ENCODE results near the gene HAUS3. TPM values are rescaled to one million over a fixed set of nuclear protein-coding genes. Genes with fewer than 3 reads are reported as not detected.

Gene HAUS3
- total and polyA plus RNA-seq, 10 of the 15 experiments (the other 5 are each of a cell fraction or from before 2014, with no cell fraction given): 4.2 to 23.9 (median 12.3) TPM

- H4K20me1 ChIP-seq (ENCODE audit: control insufficient read depth, insufficient read depth): no peaks in the 10 kb centered on the region; the same call in 1 of the 2 replicates
- H3K4me1 ChIP-seq (ENCODE audit: control insufficient read depth, insufficient read depth, low read length): no peaks in the 10 kb centered on the region; the same call in 1 of the 2 replicates
- SMC1A ChIA-PET (ENCODE audit: uncharacterized antibody, unreplicated experiment): no interaction called here
- DNase-seq (ENCODE audit: low read depth, low spot score): no peak
- H3K36me3 ChIP-seq (ENCODE audit: control insufficient read depth in 2 of 2, insufficient read depth in 2 of 2, low read length in 1 of 2): no peaks in the 10 kb centered on the region
- in situ Hi-C loops (cut with MboI): no loop called here
- no peaks in the 10 kb centered on the region for H3K27me3 ChIP-seq (replicated peaks in 1 of 2; ENCODE audit: control insufficient read depth in 2 of 2, insufficient read depth in 2 of 2, low read length in 1 of 2)
- H3K27ac ChIP-seq (ENCODE audit: control insufficient read depth, insufficient read depth): no peak overlapping the region
- no peak for ATAC-seq
- BruUV-seq (replicated peaks): no TSS peak
- POLR2A ChIA-PET: no interaction called here
- 32% methylated on average over 6 of the region's 6 CpGs for WGBS (ENCODE audit: insufficient coverage, insufficient replicate concordance, low lambda C conversion rate, missing lambda C conversion rate)
- CTCF ChIA-PET: interaction anchor here (0.7 kb wide), 1 partner anchor 365 kb away, joined by 3 read pairs; no protein-coding TSS in a partner anchor
- H3K4me3 ChIP-seq: no peak overlapping the region
- no peak for FAIRE-seq
- intact Hi-C loops (cut with micrococcal nuclease; ENCODE audit: unreplicated experiment): loop anchor here (10.0 kb wide), 1 partner anchor 810 kb away; the partner anchor contains the start of genes HTT and HTT-AS
- TF ChIP-seq CTCF (IDR thresholded peaks at IDR 0.05 in 2 of 3, conservative IDR thresholded peaks at IDR 0.05 in 1 of 3; ENCODE audit: control insufficient read depth in 2 of 3, extremely low read depth in 1 of 3, insufficient read depth in 1 of 3, low read depth in 3 of 3, low read length in 3 of 3): no peak
- no peaks in the 10 kb centered on the region for H3K9me3 ChIP-seq (replicated peaks; ENCODE audit: control insufficient read depth, insufficient read depth, low read length)
- no peak overlapping the region for H2AFZ ChIP-seq (ENCODE audit: control insufficient read depth, low read depth, low read length)
- no peak overlapping the region for H3K4me2 ChIP-seq (ENCODE audit: control insufficient read depth, insufficient read depth)
- H3K79me2 ChIP-seq (ENCODE audit: control insufficient read depth, insufficient read depth, low read length): peaks cover 9% of the 10 kb centered on the region
- no peak overlapping the region for H3K9ac ChIP-seq (ENCODE audit: control insufficient read depth, insufficient read depth, low read length)
- RAD21 ChIA-PET (ENCODE audit: unreplicated experiment): no interaction called here
These were observed 22.6 kb upstream of the HAUS3 start for GRCh38 chr4:2264481-2265041.

- DNase-seq (ENCODE audit: low read depth, low spot score) (no peak), ATAC-seq (no peak), FAIRE-seq (no peak)
- no peak overlapping the region for H3K27ac ChIP-seq (ENCODE audit: control insufficient read depth, insufficient read depth)
- no peak overlapping the region for H3K4me3 ChIP-seq
- in situ Hi-C loops (cut with MboI) (no loop called here), intact Hi-C loops (cut with micrococcal nuclease; ENCODE audit: unreplicated experiment) (loop anchor here (2.0 to 10.0 kb wide), 2 partner anchors 149 to 811 kb away; partner anchors contain the start of genes HTT and HTT-AS)
- ChIA-PET SMC1A (ENCODE audit: uncharacterized antibody, unreplicated experiment) (no interaction called here), POLR2A (no interaction called here), RAD21 (ENCODE audit: unreplicated experiment) (interaction anchor here (1.4 kb wide), 1 partner anchor 23 kb away, joined by 4 read pairs; no protein-coding TSS in a partner anchor), CTCF (no interaction called here)
- no TSS peak for BruUV-seq (replicated peaks)
- no peaks in the 10 kb centered on the region for H3K36me3 ChIP-seq (ENCODE audit: control insufficient read depth in 2 of 2, insufficient read depth in 2 of 2, low read length in 1 of 2)
- H3K27me3 ChIP-seq (replicated peaks in 1 of 2; ENCODE audit: control insufficient read depth in 2 of 2, insufficient read depth in 2 of 2, low read length in 1 of 2): no peaks in the 10 kb centered on the region
- no peaks in the 10 kb centered on the region; the same call in 1 of the 2 replicates for H3K4me1 ChIP-seq (ENCODE audit: control insufficient read depth, insufficient read depth, low read length)
- WGBS (ENCODE audit: insufficient coverage, insufficient replicate concordance, low lambda C conversion rate, missing lambda C conversion rate): 90% methylated on average over 6 of the region's 6 CpGs
- no peak overlapping the region for H3K4me2 ChIP-seq (ENCODE audit: control insufficient read depth, insufficient read depth)
- H3K79me2 ChIP-seq (ENCODE audit: control insufficient read depth, insufficient read depth, low read length): peaks cover 10% of the 10 kb centered on the region
- no peaks in the 10 kb centered on the region; the same call in 1 of the 2 replicates for H4K20me1 ChIP-seq (ENCODE audit: control insufficient read depth, insufficient read depth)
- no peaks in the 10 kb centered on the region for H3K9me3 ChIP-seq (replicated peaks; ENCODE audit: control insufficient read depth, insufficient read depth, low read length)
- H2AFZ ChIP-seq (ENCODE audit: control insufficient read depth, low read depth, low read length): no peak overlapping the region
- no peak overlapping the region for H3K9ac ChIP-seq (ENCODE audit: control insufficient read depth, insufficient read depth, low read length)
- TF ChIP-seq ZBTB4 (CRISPR knock-in tag; IDR thresholded peaks at IDR 0.05): no peak
- no peak for TF ChIP-seq MTA3 (IDR thresholded peaks at IDR 0.05; ENCODE audit: borderline replicate concordance, low read length)
- no peak for TF ChIP-seq RB1 (IDR thresholded peaks at IDR 0.05; ENCODE audit: borderline replicate concordance)
- TF ChIP-seq KAT2A (conservative IDR thresholded peaks at IDR 0.05; ENCODE audit: control insufficient read depth, low read depth, low read length): no peak
- no peak for TF ChIP-seq RFX5 (IDR thresholded peaks at IDR 0.05; ENCODE audit: low read depth, low read length)
- TF ChIP-seq JUND (IDR thresholded peaks at IDR 0.05; ENCODE audit: low read depth, low read length): no peak
- TF ChIP-seq MXI1 (IDR thresholded peaks at IDR 0.05; ENCODE audit: low read depth, low read length): no peak
- no peak for TF ChIP-seq WRNIP1 (IDR thresholded peaks at IDR 0.05; ENCODE audit: borderline replicate concordance, low read depth, low read length)
- TF ChIP-seq ZBED1 (IDR thresholded peaks at IDR 0.05; ENCODE audit: borderline replicate concordance): no peak
- no peak for TF ChIP-seq SREBF2 (IDR thresholded peaks at IDR 0.05; ENCODE audit: low read length)
These were observed 22.0 kb upstream of the HAUS3 start for GRCh38 chr4:2263926-2264321.

Data from GM12878 (cell line).